GM19467 (cell line): ENCODE results near the gene SERP2.
"Not testable (repeated sequence)": the region's sequence is repeated elsewhere in the genome, so short reads cannot be mapped to it uniquely, and the experiment has no call there.

ENCODE experiments used
- ATAC-seq: cut with Tn5 transposase; IDR thresholded peaks from one replicate; pipeline ENCODE4 v1.9.1; 2021; ENCODE audit warnings: mild to moderate bottlenecking, moderate library complexity; ENCODE audit not compliant: unreplicated experiment

SERP2 gene

GRCh38 chr13:44373601-44374347, at the start of gene SERP2:
TSS of gene SERP2 (plus strand) at chr13:44373824. CDS start at chr13:44374026, 202 bp downstream.
- no peak for ATAC-seq

DNA sequence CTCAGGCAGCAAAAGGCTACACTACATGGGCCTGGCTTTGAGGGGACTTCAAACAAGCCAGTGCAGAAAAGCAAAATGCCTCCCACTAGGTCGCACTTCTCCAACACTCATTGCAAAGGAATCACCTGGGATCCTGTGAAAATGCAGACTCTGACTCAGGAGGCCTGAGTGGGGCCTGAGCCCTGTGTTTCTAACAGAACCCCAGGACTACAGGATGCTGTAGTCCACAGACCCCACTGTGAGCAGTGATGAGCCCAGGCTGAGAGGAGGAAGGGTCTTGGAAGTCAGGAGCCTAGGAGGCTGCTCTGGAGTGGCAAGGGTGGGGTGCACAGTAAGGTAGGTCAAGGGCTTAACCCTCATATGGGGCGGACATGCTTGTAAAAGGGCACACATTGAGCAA, 46.7 kb upstream of the SERP2 start:
- no peak for ATAC-seq

GRCh38 chr13:44329041-44329440, 44.6 kb upstream of the SERP2 start:
- not testable (repeated sequence) for ATAC-seq

DNA sequence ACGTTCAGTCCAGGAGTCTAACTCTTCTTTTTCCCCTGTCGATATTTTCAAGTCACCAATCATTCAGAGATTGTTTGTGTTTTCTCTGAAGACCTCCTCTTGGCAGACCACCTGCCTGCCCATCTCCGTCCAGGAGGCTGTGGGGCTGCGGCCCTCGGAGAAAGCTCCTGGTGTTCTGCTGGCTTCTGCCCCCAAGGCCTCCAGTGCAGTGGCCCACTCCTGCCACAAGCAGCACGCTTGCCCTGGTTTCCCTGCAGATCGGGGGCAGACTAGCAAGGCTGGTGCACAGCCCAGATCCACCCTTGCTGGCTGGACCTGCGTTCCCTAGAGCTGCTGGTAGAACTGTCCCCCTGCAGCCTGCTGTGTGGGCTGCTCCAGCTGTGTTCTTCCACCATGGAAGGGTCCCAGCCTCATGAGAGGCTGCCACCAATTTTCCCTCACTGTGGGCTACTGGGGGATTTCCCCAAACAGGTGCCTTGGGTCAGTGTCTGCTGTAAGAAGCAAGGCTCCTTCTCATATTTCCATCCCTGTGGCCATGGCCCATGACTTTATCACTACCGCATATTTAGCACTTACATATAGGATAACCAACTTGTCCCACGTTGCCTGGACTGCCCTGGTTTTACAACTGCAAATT, 43.6 kb upstream of the SERP2 start:
- no peak for ATAC-seq

- no peak for ATAC-seq
These were observed 42.2 kb upstream of the SERP2 start for GRCh38 chr13:44331446-44331845.

DNA sequence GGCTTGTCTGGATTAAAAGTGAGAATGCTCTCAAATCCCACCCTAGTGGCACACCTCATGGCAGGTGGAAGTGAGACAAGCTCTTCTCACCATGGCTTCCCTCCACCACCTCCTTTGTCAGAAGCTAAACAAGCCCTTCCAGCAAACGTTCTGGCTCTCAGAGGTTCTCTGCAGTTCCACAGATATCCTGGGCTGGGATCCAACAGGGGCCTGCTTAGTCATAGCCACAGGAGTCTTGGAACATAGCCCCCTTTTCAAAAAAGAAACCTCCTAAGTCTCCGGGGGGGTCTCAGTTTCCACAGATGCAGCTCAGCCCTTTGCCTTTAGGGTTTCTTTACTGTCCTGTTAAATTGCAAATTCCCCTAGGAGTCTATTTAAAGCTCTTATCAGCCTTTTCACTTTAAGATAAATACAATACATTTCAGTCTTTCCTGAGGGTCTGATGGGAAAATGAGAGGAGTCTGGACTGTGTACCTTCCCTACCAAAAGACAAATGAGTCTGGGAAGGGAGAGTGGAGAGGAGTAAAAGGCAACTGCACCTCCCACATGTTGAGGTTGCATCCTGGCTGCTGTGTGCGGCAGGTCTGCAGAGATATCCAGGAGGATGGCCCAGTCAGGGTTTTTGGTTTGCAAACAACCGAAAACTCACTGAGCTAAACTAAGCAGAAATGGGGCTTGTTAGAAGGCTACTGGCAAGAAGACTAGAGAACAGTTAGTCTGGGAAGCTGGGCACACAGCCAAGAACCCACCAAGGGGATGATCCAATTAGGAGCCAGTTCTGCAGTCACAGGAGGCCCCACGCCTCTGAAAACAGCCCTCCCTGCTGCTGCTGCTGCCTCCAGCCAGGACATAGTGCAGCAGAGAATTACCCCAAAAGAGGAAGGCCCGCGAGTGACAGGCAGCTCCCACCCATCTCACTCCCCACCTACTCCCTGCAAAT, 41.4 kb upstream of the SERP2 start:
- ATAC-seq: no peak

DNA sequence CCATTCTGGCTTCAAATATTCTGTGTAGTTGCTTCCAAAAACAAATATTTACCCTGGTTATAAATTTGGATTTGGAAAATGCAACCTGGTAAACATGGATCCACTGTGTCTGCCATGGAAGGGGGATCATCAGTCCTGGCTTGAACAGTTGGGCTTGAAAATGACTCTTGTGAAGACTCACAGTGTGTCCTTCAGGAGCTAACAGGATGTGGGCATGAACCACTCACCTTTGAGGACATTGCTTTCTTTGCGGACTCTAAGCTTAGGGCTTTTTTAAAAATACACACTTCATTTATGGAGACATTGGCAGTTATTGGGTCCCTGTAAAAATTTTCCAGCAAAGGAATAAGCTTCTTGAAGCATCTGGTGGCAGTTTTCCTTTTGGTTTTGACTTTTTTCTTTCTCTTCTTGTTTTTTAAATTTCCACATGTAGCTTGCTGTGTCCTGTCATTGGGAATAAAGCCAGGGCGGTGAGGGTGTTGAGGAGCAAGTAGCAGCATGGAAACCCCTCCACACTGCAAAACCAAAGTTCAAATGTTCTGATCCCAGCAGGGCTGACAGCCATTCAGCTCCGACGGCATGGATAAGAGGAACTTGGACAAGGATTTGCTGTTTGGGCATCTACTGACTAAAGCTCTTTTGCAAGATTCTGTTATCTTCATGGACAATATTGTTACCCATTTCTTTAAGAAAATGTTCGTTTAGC, 39.5 kb upstream of the SERP2 start:
- no peak for ATAC-seq

- no peak for ATAC-seq
These were observed 38.9 kb upstream of the SERP2 start for GRCh38 chr13:44334751-44335150.

- ATAC-seq: no peak
These were observed 36.7 kb upstream of the SERP2 start for GRCh38 chr13:44336934-44337333.

DNA sequence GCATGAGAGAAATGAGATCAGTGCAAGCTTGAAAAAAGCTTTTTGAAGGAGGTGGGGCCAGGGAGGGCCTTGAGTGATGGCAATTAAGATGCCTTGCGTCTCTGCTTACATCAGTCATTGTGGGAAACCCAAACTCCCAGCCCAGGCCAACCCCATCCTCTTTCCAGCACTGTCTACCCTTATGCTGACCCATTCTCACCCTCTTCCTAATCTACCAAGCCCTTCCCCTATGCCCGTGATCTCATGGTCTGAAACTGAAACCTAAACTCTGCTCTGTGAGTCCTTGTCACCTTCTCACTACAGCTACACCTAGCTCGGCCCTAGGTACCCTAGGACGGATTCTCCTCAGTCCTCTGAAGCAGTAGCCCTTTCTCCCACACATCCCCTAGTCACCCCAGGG, 36.0 kb upstream of the SERP2 start:
- ATAC-seq: no peak

DNA sequence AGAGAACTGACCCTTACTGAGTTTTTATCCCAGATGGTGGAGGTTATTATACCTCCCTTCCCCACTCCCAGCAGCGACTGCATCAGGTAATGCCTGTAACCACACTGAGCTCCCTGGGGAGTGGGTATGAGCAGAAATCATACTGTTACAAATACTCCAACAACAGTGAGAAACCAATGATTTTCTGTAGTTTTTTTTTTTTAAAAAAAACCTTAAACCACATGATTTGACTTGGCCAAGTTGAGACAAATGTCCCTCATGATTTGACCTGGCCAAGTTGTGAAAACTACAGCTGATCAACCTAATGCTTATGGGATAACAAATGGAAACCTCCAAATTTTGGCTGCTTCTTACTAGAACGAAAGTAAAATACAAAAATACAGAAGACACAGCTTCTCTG, 33.1 kb upstream of the SERP2 start:
- no peak for ATAC-seq

GRCh38 chr13:44342741-44343140, 30.9 kb upstream of the SERP2 start:
- no peak for ATAC-seq

DNA sequence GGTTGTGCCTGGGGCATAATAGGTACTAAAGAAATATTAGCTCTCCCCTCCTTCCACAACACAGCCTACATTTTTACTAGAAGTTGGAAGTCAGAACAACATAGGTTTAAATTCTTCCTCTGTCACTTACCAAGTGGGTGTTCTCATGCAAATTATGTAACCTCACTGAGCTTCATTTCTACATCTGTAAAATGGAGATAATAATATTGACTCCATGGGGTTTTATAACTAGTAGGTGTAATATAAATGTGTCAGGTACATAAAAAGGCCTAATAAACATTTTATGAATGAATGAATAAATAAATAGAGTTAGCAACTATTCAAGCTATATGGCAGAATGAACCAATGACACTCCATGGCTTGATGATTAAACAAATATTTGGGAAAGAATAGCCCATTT, 27.1 kb upstream of the SERP2 start:
- ATAC-seq: no peak

- no peak for ATAC-seq
These were observed 26.3 kb upstream of the SERP2 start for GRCh38 chr13:44347301-44347700.

DNA sequence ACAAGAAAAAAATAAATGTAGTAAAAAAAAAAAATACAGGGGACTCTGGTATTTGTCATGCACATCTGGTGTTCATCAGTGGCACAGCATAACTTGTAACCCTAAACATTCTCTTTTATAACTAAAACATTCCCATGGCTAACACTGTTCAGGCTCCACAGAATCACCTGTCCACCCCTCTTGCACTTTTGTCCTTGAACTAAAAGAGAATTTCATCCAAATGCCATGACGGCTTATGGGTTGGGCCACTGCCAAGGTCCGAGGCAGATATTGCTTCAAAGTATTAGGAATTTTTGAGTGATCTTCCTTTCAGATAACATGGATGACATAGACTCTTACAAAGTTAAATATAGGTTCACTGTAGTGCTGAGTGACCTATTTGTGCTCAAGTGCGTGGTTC, 25.7 kb upstream of the SERP2 start:
- no peak for ATAC-seq

GRCh38 chr13:44350775-44351504, 22.7 kb upstream of the SERP2 start:
- no peak for ATAC-seq

DNA sequence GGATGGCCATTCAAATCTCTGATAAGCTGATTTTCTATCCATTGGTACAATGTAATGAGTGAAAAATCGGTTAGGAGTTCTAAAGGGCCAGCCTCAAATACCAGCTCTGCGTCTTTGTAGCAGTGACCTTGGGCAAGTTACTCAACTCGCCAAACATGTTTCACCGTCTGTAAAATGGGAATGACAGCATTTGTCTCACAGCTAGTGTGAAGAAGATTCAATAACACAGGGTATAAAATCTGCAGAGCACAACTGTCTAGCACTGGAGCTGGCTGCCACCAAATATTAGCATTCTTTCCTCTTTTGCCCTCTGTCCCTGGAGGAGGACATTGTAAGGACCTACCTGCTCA, 22.1 kb upstream of the SERP2 start:
- no peak for ATAC-seq

GRCh38 chr13:44352202-44352601, 21.4 kb upstream of the SERP2 start:
- no peak for ATAC-seq

- ATAC-seq: no peak
These were observed 21.0 kb upstream of the SERP2 start for GRCh38 chr13:44352671-44353070.

DNA sequence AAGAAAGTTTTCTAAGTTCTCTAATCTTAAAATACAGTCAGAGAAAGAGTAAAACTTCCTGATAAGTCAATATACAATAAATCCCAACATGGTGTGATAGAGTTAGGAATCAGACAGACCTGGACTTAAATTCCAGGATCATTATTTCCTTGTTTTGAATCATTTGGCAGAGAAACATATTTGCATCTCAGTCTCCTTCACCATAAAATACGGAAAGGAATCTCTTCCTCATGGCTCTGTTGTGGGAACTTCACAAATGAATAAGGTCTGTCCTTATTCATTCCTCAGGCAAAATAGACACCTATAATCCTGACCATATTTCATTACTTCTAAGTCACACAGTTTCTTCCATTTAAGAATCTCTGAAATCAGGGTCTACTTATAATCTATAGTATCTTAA, 19.3 kb upstream of the SERP2 start:
- ATAC-seq: no peak
